K562 (cell line): ENCODE measurements around the gene SLC39A11. TPM values are rescaled to one million over a fixed set of nuclear protein-coding genes. Genes with fewer than 3 reads are reported as not detected.

ENCODE experiments used
- ATAC-seq: fragments of 200-7000 bp; cut with Tn5 transposase; 3 replicates; pipeline ENCODE4 v1.9.1; 2020; ENCODE audit warnings: moderate library complexity
- BruUV-seq: library from RNA; stranded (reverse); fragments of 400-500 nt; replicated peaks from 2 replicates; lab custom pipeline; 2021; lab: Mats Ljungman, UMichigan
- CTCF ChIA-PET: fragments of 300-600 bp; formaldehyde crosslinking; extraction: SDS; loops from one replicate; lab custom pipeline; 2021; ENCODE audit warnings: low intra/inter-chr PET ratio; lab: Yijun Ruan, JAX
- POLR2A ChIA-PET: fragments of 300-600, 350-650 bp; sonication (Branson Sonifier 250); formaldehyde crosslinking; extraction: SDS; loops from one replicate; lab custom pipeline; 2021; ENCODE audit warnings: antibody characterized with exemption, inconsistent platforms; lab: Yijun Ruan, JAX
- DNase-seq, 4 experiments: peaks; one replicate each; pipeline versions ENCODE4 v3.0.0 to v3.0.0-alpha.2; 2011 to 2018; ENCODE audit warnings: low spot score in 3 of 4, mixed read lengths in 3 of 4; ENCODE audit errors: extremely low read depth in 1 of 4
- FAIRE-seq: peaks from 2 replicates; lab custom pipeline; 2011; peaks lifted over from hg19 to GRCh38; lab: Jason Lieb, UNC
- H2AFZ ChIP-seq: 2 replicates; pipeline ENCODE4 v1.6.0; 2011; ENCODE audit warnings: low read depth, low read length, control low read depth, inconsistent platforms
- H3K27ac ChIP-seq: fragments of 200-600 bp; 3 replicates; pipeline ENCODE4 v1.8.0; 2011; ENCODE audit warnings: low read depth, mild to moderate bottlenecking, control low read depth, inconsistent platforms, low read length, moderate library complexity, mixed read lengths; ENCODE audit errors: extremely low read depth
- H3K27me3 ChIP-seq, 2 experiments: fragments of 300-600 bp in 1 of 2; 2 replicates in 1 of 2; 3 replicates in 1 of 2; pipeline versions ENCODE4 v1.6.0 to v1.8.0; 2011; ENCODE audit warnings: inconsistent platforms in 2 of 2, low read length in 2 of 2, mild to moderate bottlenecking in 1 of 2, mixed read lengths in 1 of 2, moderate library complexity in 1 of 2; ENCODE audit not compliant: control insufficient read depth in 2 of 2, insufficient read depth in 2 of 2
- H3K36me3 ChIP-seq: fragments of 300-600 bp; 3 replicates; pipeline ENCODE4 v1.8.0; 2011; ENCODE audit warnings: mild to moderate bottlenecking, low read length, inconsistent platforms; ENCODE audit not compliant: control insufficient read depth, insufficient read depth
- H3K4me1 ChIP-seq, 2 experiments: fragments of 200-600 bp in 1 of 2; replicated peaks in 1 of 2; 2 replicates in 1 of 2; 3 replicates in 1 of 2; pipeline versions ENCODE4 v1.5.1 to v1.8.0; 2011; ENCODE audit warnings: inconsistent platforms in 2 of 2, low read length in 2 of 2, mild to moderate bottlenecking in 1 of 2, mixed read lengths in 1 of 2, moderate library complexity in 1 of 2; ENCODE audit not compliant: control insufficient read depth in 2 of 2, insufficient read depth in 2 of 2
- H3K4me2 ChIP-seq: 2 replicates; pipeline ENCODE4 v1.6.1; 2011; ENCODE audit warnings: low read length, control low read depth, inconsistent platforms, mixed read lengths; ENCODE audit not compliant: insufficient read depth
- H3K4me3 ChIP-seq: fragments of 200-600 bp; sonication (generic), shearing (Covaris generic); 2 replicates; pipeline ENCODE4 v1.5.1; 2016; ENCODE audit warnings: control low read depth, inconsistent platforms
- H3K79me2 ChIP-seq: fragments of 200-600 bp; 3 replicates; pipeline ENCODE4 v1.8.0; 2011; ENCODE audit warnings: low read length, inconsistent platforms; ENCODE audit not compliant: control insufficient read depth, insufficient read depth
- H3K9ac ChIP-seq, 2 experiments: 2 replicates each; pipeline versions ENCODE4 v1.6.0 to v1.6.1; 2011; ENCODE audit warnings: low read depth in 2 of 2, low read length in 2 of 2, control low read depth in 1 of 2, inconsistent platforms in 1 of 2, mild to moderate bottlenecking in 1 of 2, mixed read lengths in 1 of 2; ENCODE audit not compliant: insufficient read depth in 1 of 2
- H3K9me1 ChIP-seq: one replicate; pipeline ENCODE4 v1.6.0; 2011; ENCODE audit warnings: inconsistent platforms, mild to moderate bottlenecking, low read length, moderate library complexity; ENCODE audit not compliant: control insufficient read depth, insufficient read depth
- H3K9me3 ChIP-seq: replicated peaks from 2 replicates; pipeline ENCODE4 v1.5.1; 2011; ENCODE audit warnings: low read depth, low read length, inconsistent platforms; ENCODE audit not compliant: control insufficient read depth, insufficient read depth
- H4K20me1 ChIP-seq: replicated peaks from 2 replicates; pipeline ENCODE4 v1.6.1; 2011; ENCODE audit warnings: low read length, inconsistent platforms, mixed read lengths; ENCODE audit not compliant: control insufficient read depth, insufficient read depth
- BRCA1 ChIP-seq, 2 experiments: fragments of 450-650 bp in 1 of 2; sonication (generic) in 1 of 2; formaldehyde crosslinking in 1 of 2; IDR thresholded peaks; 2 replicates each; pipeline versions ENCODE4 v1.5.0 to v1.6.1; 2017 to 2020; ENCODE audit warnings: mild to moderate bottlenecking in 1 of 2, missing genetic modification reagents in 1 of 2
- FOXA1 ChIP-seq: fragments of 450-650 bp; IDR thresholded peaks from 2 replicates; pipeline ENCODE4 v1.6.1; 2016; ENCODE audit warnings: mild to moderate bottlenecking, borderline replicate concordance
- FOXP1 ChIP-seq: sonication (generic); formaldehyde crosslinking; IDR thresholded peaks from 2 replicates; pipeline ENCODE4 v1.8.0; 2022; ENCODE audit warnings: mild to moderate bottlenecking, missing genetic modification reagents
- KAT2B ChIP-seq: IDR thresholded peaks from one replicate; pipeline ENCODE4 v1.6.1; 2012; ENCODE audit warnings: low read depth, mild to moderate bottlenecking, control low read depth, inconsistent platforms, low read length, moderate library complexity
- NR4A1 ChIP-seq, 2 experiments: fragments of 250-450 bp in 1 of 2; fragments of 450-650 bp in 1 of 2; sonication (Bioruptor Pico) in 1 of 2; IDR thresholded peaks; 2 replicates each; pipeline versions ENCODE4 v1.4.0 to v1.6.1; 2016 to 2020; ENCODE audit warnings: mild to moderate bottlenecking in 2 of 2, missing compliant biosample characterization in 1 of 2, missing genetic modification characterization in 1 of 2, moderate library complexity in 1 of 2
- REST ChIP-seq, 2 experiments: fragments of 450-650 bp; formaldehyde crosslinking in 1 of 2; IDR thresholded peaks; 2 replicates each; pipeline versions ENCODE4 v1.4.0 to v1.6.1; 2014 to 2020; ENCODE audit warnings: mild to moderate bottlenecking in 2 of 2, borderline replicate concordance in 1 of 2, low read depth in 1 of 2
- RHOXF2B ChIP-seq: fragments of 250-450 bp; sonication (Bioruptor Pico); conservative IDR thresholded peaks from 2 replicates; pipeline ENCODE4 v1.5.1; 2021
- ZBED1 ChIP-seq: IDR thresholded peaks from 2 replicates; pipeline ENCODE4 v1.6.1; 2014
- ZNF140 ChIP-seq: fragments of 250-450 bp; sonication (Bioruptor Pico); IDR thresholded peaks from 2 replicates; pipeline ENCODE4 v1.8.0; 2021; ENCODE audit warnings: moderate library complexity, mild to moderate bottlenecking, inconsistent platforms
- ZNF165 ChIP-seq: fragments of 250-450 bp; sonication (Bioruptor Pico); IDR thresholded peaks from 2 replicates; pipeline ENCODE4 v1.4.0; 2020; ENCODE audit warnings: borderline replicate concordance
- ZNF24 ChIP-seq: fragments of 450-650 bp; IDR thresholded peaks from 2 replicates; pipeline ENCODE4 v1.6.1; 2016
- ZNF263 ChIP-seq: sonication (generic); formaldehyde crosslinking; IDR thresholded peaks from 2 replicates; pipeline ENCODE4 v1.8.0; 2022; ENCODE audit warnings: mild to moderate bottlenecking, missing genetic modification reagents, borderline replicate concordance
- ZNF551 ChIP-seq: fragments of 250-450 bp; sonication (Bioruptor Pico); IDR thresholded peaks from 2 replicates; pipeline ENCODE4 v1.5.0; 2021; ENCODE audit warnings: mild to moderate bottlenecking, moderate library complexity
- ZNF584 ChIP-seq: fragments of 200-800 bp; sonication (Bioruptor generic); IDR thresholded peaks from 2 replicates; pipeline ENCODE4 v1.6.1; 2016; ENCODE audit warnings: low read depth, mild to moderate bottlenecking, missing genetic modification characterization, missing compliant biosample characterization
- ZNF655 ChIP-seq: fragments of 250-450 bp; sonication (Bioruptor Pico); IDR thresholded peaks from 2 replicates; pipeline ENCODE4 v1.5.0; 2021
- WGBS: fragments of 100-300 bp; shearing (Covaris generic); methylation state at CpG from one replicate; pipeline ENCODE4 v1.1.6; 2016; ENCODE audit warnings: low coverage, mixed read lengths; ENCODE audit not compliant: insufficient coverage; ENCODE audit errors: missing lambda C conversion rate; 5-methylcytosine and 5-hydroxymethylcytosine counted together
- in situ Hi-C: fragments of 300-500 bp; cut with MboI; formaldehyde crosslinking; loops from 4 replicates; pipeline ENCODE4 v1.15.0; 2018; ENCODE audit warnings: inconsistent platforms, mixed read lengths
- intact Hi-C: fragments of 100-400 bp; cut with micrococcal nuclease; formaldehyde crosslinking; loops from 2 replicates; pipeline ENCODE4 v1.14.2; 2022
- polyA plus RNA-seq, 8 experiments: library from polyadenylated mRNA; depleted of rRNA in 4 of 8; stranded (reverse) in 5 of 8; unstranded in 3 of 8; fragments of >200 nt; fragmentation: Nextera tagmentation in 2 of 8; fragmentation: Illumina TruSeq in 1 of 8; extraction: Ambion mirVana in 2 of 8; extraction: Trizol in 1 of 8; gene quantifications; 2 replicates each; pipeline versions ENCODE4 v1.2.1 to v1.2.3, GENCODE V29; 2011 to 2014; ENCODE audit warnings: inconsistent platforms in 1 of 8, missing spikeins in 1 of 8
- total RNA-seq, 7 experiments: library from RNA; depleted of rRNA in 6 of 7; stranded (reverse); fragments of >200 nt in 6 of 7; fragmentation: Illumina TruSeq in 2 of 7; extraction: Trizol in 2 of 7; gene quantifications; 2 replicates each; pipeline versions ENCODE4 v1.2.1 to v1.2.3, GENCODE V29; 2011 to 2021; ENCODE audit warnings: low replicate concordance in 1 of 7

SLC39A11 gene
- total and polyA plus RNA-seq, 9 of the 15 experiments (the other 6 are each of a cell fraction or from before 2014, with no cell fraction given): 10.5 to 26.4 (median 13.4) TPM

- no peak for FAIRE-seq
- H3K27ac ChIP-seq: no peak overlapping the region
- H2AFZ ChIP-seq: no peak overlapping the region
- no peaks in the 10 kb centered on the region for H3K9me3 ChIP-seq
- no peaks in the 10 kb centered on the region for H3K9me1 ChIP-seq
- no peak for ATAC-seq
- ChIA-PET CTCF (no interaction called here), POLR2A (interaction anchor here (0.7 to 1.8 kb wide), 4 partner anchors 9 to 374 kb away, joined by 3 to 4 read pairs (median 3); no protein-coding TSS in a partner anchor)
- H3K79me2 ChIP-seq: no peaks in the 10 kb centered on the region
- in situ Hi-C loops: no loop called here
- no peaks in the 10 kb centered on the region for H3K4me1 ChIP-seq
- no peaks in the 10 kb centered on the region for H4K20me1 ChIP-seq
- no peak overlapping the region for H3K4me3 ChIP-seq
- WGBS: 75% methylated on average over 10 of the region's 10 CpGs
- intact Hi-C loops: no loop called here
- BruUV-seq: no TSS peak
- H3K4me2 ChIP-seq: no peak overlapping the region
- H3K9ac ChIP-seq: no peak overlapping the region
- H3K27me3 ChIP-seq: no peaks in the 10 kb centered on the region
- no peaks in the 10 kb centered on the region for H3K36me3 ChIP-seq
- DNase-seq: no peak
- TF ChIP-seq ZNF655 (CRISPR knock-in tag): no peak
- TF ChIP-seq ZNF24: no peak
- no peak for TF ChIP-seq RHOXF2B (CRISPR knock-in tag)
- no peak for TF ChIP-seq ZNF584 (CRISPR knock-in tag)
- TF ChIP-seq ZNF140 (CRISPR knock-in tag): no peak
- no peak for TF ChIP-seq ZBED1
- TF ChIP-seq NR4A1 (CRISPR knock-in tag; IDR thresholded peaks at IDR 0.05): no peak
- no peak for TF ChIP-seq NR4A1 (tag; IDR thresholded peaks at IDR 0.05)
- no peak for TF ChIP-seq BRCA1 (IDR thresholded peaks at IDR 0.05)
- no peak for TF ChIP-seq BRCA1 (CRISPR knock-in tag; IDR thresholded peaks at IDR 0.05)
- TF ChIP-seq ZNF263 (CRISPR knock-in tag): no peak
- TF ChIP-seq FOXA1: no peak
- TF ChIP-seq ZNF165: no peak
- no peak for TF ChIP-seq FOXP1
- TF ChIP-seq REST (IDR thresholded peaks at IDR 0.05; ENCODE audit: borderline replicate concordance): no peak
- TF ChIP-seq REST (CRISPR knock-in tag; IDR thresholded peaks at IDR 0.05; ENCODE audit: low read depth): no peak
- TF ChIP-seq ZNF551 (CRISPR knock-in tag): no peak
- no peak for TF ChIP-seq KAT2B
These were observed 176.8 kb downstream of the SLC39A11 start for GRCh38 chr17:72915625-72916081.
